A549 (cell line): ENCODE measurements around the gene ENTREP3. TPM values are rescaled to one million over a fixed set of nuclear protein-coding genes. Genes with fewer than 3 reads are reported as not detected.
A peak's percentile ranks its signal among the peaks of the same experiment; 100 is the strongest.

ENCODE experiments used
- ATAC-seq, 2 experiments: fragments of 200-7000 bp in 1 of 2; fragments of >200 bp in 1 of 2; cut with Nextera tagmentation in 1 of 2; cut with Tn5 transposase in 1 of 2; 3 replicates each; pipeline versions ENCODE4 v1.8.0 to v1.9.1; 2018 to 2020; ENCODE audit warnings: mild to moderate bottlenecking in 1 of 2, moderate library complexity in 1 of 2
- CTCF ChIA-PET: fragments of 300-600 bp; sonication (Branson Sonifier 250); formaldehyde crosslinking; extraction: SDS; loops from one replicate; lab custom pipeline; 2021; ENCODE audit warnings: antibody characterized with exemption, inconsistent platforms; lab: Yijun Ruan, JAX
- POLR2A ChIA-PET: fragments of 350-600 bp; formaldehyde crosslinking; extraction: SDS; loops from one replicate; lab custom pipeline; 2021; ENCODE audit warnings: antibody characterized with exemption, inconsistent platforms; lab: Yijun Ruan, JAX
- DNase-seq, 2 experiments: peaks; one replicate each; pipeline versions ENCODE4 v3.0.0 to v3.0.0-alpha.2; 2011 to 2016; ENCODE audit warnings: low read depth in 1 of 2, low spot score in 1 of 2
- FAIRE-seq: peaks from 2 replicates; lab custom pipeline; 2011; peaks lifted over from hg19 to GRCh38; lab: Jason Lieb, UNC
- H3K27ac ChIP-seq, 2 experiments: fragments of >200 bp; sonication (Bioruptor Twin); formaldehyde crosslinking; 3 replicates each; pipeline ENCODE4 v1.5.1; 2016 to 2017
- H3K4me1 ChIP-seq: fragments of >200 bp; sonication (Bioruptor Twin); formaldehyde crosslinking; 3 replicates; pipeline ENCODE4 v1.6.1; 2016
- H3K4me2 ChIP-seq: fragments of >200 bp; sonication (Bioruptor Twin); formaldehyde crosslinking; 3 replicates; pipeline ENCODE4 v1.6.1; 2016
- H3K4me3 ChIP-seq: fragments of >200 bp; sonication (Bioruptor Twin); formaldehyde crosslinking; 3 replicates; pipeline ENCODE4 v1.5.1; 2016
- H3K9me3 ChIP-seq: fragments of >200 bp; sonication (Bioruptor Twin); formaldehyde crosslinking; 3 replicates; pipeline ENCODE4 v1.6.1; 2016
- ATOH8 ChIP-seq: fragments of 250-450 bp; sonication (Bioruptor Pico); IDR thresholded peaks from 2 replicates; pipeline ENCODE4 v1.5.0; 2020; ENCODE audit warnings: low read depth, mild to moderate bottlenecking, moderate library complexity
- BHLHE40 ChIP-seq: IDR thresholded peaks from 2 replicates; pipeline ENCODE4 v1.6.1; 2012; ENCODE audit warnings: low read depth, low read length, inconsistent platforms
- CBX2 ChIP-seq: fragments of 200-600 bp; sonication (generic); IDR thresholded peaks from 2 replicates; pipeline ENCODE4 v1.6.1; 2016; ENCODE audit warnings: low read depth, mild to moderate bottlenecking, borderline replicate concordance
- CEBPB ChIP-seq, 2 experiments: fragments of >200 bp in 1 of 2; sonication (Bioruptor Twin) in 1 of 2; formaldehyde crosslinking in 1 of 2; IDR thresholded peaks; 2 replicates each; pipeline ENCODE4 v1.6.1; 2012 to 2016
- CHD4 ChIP-seq: fragments of 200-600 bp; sonication (generic); IDR thresholded peaks from 2 replicates; pipeline ENCODE4 v1.6.1; 2016; ENCODE audit warnings: antibody characterized with exemption, mild to moderate bottlenecking, borderline replicate concordance
- ELK1 ChIP-seq: fragments of 150-350 bp; IDR thresholded peaks from 2 replicates; pipeline ENCODE4 v1.6.1; 2014; ENCODE audit warnings: low read depth, mild to moderate bottlenecking, low read length
- FOSB ChIP-seq: fragments of 250-450 bp; sonication (Bioruptor Pico); IDR thresholded peaks from 2 replicates; pipeline ENCODE4 v1.5.0; 2020; ENCODE audit warnings: mild to moderate bottlenecking, moderate library complexity
- HOXA7 ChIP-seq: fragments of 250-450 bp; sonication (Bioruptor Pico); IDR thresholded peaks from 2 replicates; pipeline ENCODE4 v1.5.0; 2020; ENCODE audit warnings: mild to moderate bottlenecking, moderate library complexity
- HOXB13 ChIP-seq: fragments of 250-450 bp; sonication (Bioruptor Pico); IDR thresholded peaks from 2 replicates; pipeline ENCODE4 v1.5.0; 2020; ENCODE audit warnings: low read depth, mild to moderate bottlenecking, moderate library complexity
- HOXB5 ChIP-seq: fragments of 250-450 bp; sonication (Bioruptor Pico); IDR thresholded peaks from 2 replicates; pipeline ENCODE4 v1.5.0; 2020; ENCODE audit warnings: mild to moderate bottlenecking, moderate library complexity
- JUN ChIP-seq, 2 experiments: fragments of >200 bp; sonication (Bioruptor Twin); formaldehyde crosslinking; IDR thresholded peaks; 2 replicates in 1 of 2; 3 replicates in 1 of 2; pipeline ENCODE4 v1.6.1; 2016 to 2017
- KDM1A ChIP-seq: fragments of 200-600 bp; sonication (generic); IDR thresholded peaks from 2 replicates; pipeline ENCODE4 v1.6.1; 2016; ENCODE audit warnings: low read depth, mild to moderate bottlenecking
- KDM5A ChIP-seq: fragments of 200-600 bp; sonication (generic); IDR thresholded peaks from 2 replicates; pipeline ENCODE4 v1.6.1; 2016; ENCODE audit warnings: antibody characterized with exemption, mild to moderate bottlenecking
- MAFK ChIP-seq: fragments of 450-650 bp; IDR thresholded peaks from 2 replicates; pipeline ENCODE4 v1.6.1; 2014; ENCODE audit not compliant: partially characterized antibody
- MAX ChIP-seq: IDR thresholded peaks from 2 replicates; pipeline ENCODE4 v1.6.1; 2012
- PBX3 ChIP-seq: IDR thresholded peaks from 2 replicates; pipeline ENCODE4 v1.6.1; 2012
- PHF8 ChIP-seq: fragments of 200-600 bp; sonication (generic); IDR thresholded peaks from 2 replicates; pipeline ENCODE4 v1.6.1; 2016; ENCODE audit warnings: low read depth, mild to moderate bottlenecking, antibody characterized with exemption, moderate library complexity, borderline replicate concordance
- POLR2A ChIP-seq: IDR thresholded peaks from 2 replicates; pipeline ENCODE4 v1.6.1; 2012; ENCODE audit warnings: mild to moderate bottlenecking, low read length
- POLR2AphosphoS2 ChIP-seq: conservative IDR thresholded peaks from 2 replicates; pipeline ENCODE4 v1.6.1; 2012; ENCODE audit warnings: low read length, improper control_type of control experiment, inconsistent platforms
- RAD21 ChIP-seq, 2 experiments: fragments of >200 bp in 1 of 2; sonication (Bioruptor Twin) in 1 of 2; formaldehyde crosslinking in 1 of 2; IDR thresholded peaks in 1 of 2; conservative IDR thresholded peaks in 1 of 2; 2 replicates in 1 of 2; 3 replicates in 1 of 2; pipeline ENCODE4 v1.6.1; 2012 to 2018; ENCODE audit warnings: inconsistent platforms in 1 of 2
- RCOR1 ChIP-seq: fragments of 150-350 bp; IDR thresholded peaks from 2 replicates; pipeline ENCODE4 v1.6.1; 2014; ENCODE audit warnings: antibody characterized with exemption, low read length, low read depth
- RFX5 ChIP-seq: fragments of 450-650 bp; IDR thresholded peaks from 2 replicates; pipeline ENCODE4 v1.7.1; 2014; ENCODE audit warnings: antibody characterized with exemption, mild to moderate bottlenecking, moderate library complexity
- SMC3 ChIP-seq: fragments of >200 bp; sonication (Bioruptor Twin); formaldehyde crosslinking; IDR thresholded peaks from 3 replicates; pipeline ENCODE4 v1.6.1; 2018; ENCODE audit warnings: inconsistent platforms
- TFCP2L1 ChIP-seq: fragments of 250-450 bp; sonication (Bioruptor Pico); IDR thresholded peaks from 2 replicates; pipeline ENCODE4 v1.5.0; 2021; ENCODE audit warnings: mild to moderate bottlenecking
- TP53 ChIP-seq: fragments of 250-450 bp; sonication (Bioruptor Pico); IDR thresholded peaks from 2 replicates; pipeline ENCODE4 v1.5.0; 2021; ENCODE audit warnings: mild to moderate bottlenecking, moderate library complexity
- ZSCAN20 ChIP-seq: fragments of 250-450 bp; sonication (Bioruptor Pico); IDR thresholded peaks from 2 replicates; pipeline ENCODE4 v1.8.0; 2022; ENCODE audit warnings: mild to moderate bottlenecking, moderate library complexity
- WGBS: methylation state at CpG from one replicate; pipeline ENCODE4 v1.1.6; 2017; ENCODE audit errors: missing lambda C conversion rate; 5-methylcytosine and 5-hydroxymethylcytosine counted together
- polyA plus RNA-seq, 4 experiments: library from polyadenylated mRNA; depleted of rRNA in 3 of 4; stranded (reverse); fragments of >200 nt; fragmentation: RNase III in 1 of 4; extraction: RNeasy Plus Mini Kit Qiagen cat#74134 plus additional on column Dnase treatment in 1 of 4; gene quantifications; 2 replicates in 3 of 4; 3 replicates in 1 of 4; pipeline ENCODE4 v1.2.3, GENCODE V29; 2011 to 2017

The ENTREP3 gene
- polyA plus RNA-seq, 2 of the 4 experiments (the other 2 are of a cell fraction) = 8.4 to 29.5 TPM

GRCh38 chr1:155210314-155211104 lies 44.8 kb downstream of the ENTREP3 start:
- Histone ChIP-seq H3K4me2 (peak overlapping the region; percentile 98), H3K4me3 (no peak overlapping the region)

GRCh38 chr1:155209312-155209721 lies 46.0 kb downstream of the ENTREP3 start:
- CTCF ChIA-PET = interaction anchor here (1.0 to 7.6 kb wide), 6 partner anchors 10 to 118 kb away, joined by 3 to 96 read pairs (median 16); no protein-coding TSS in a partner anchor
- Histone ChIP-seq H3K4me2 (peak overlapping the region; percentile 98), H3K4me3 (peak overlapping the region; percentile 90)
- ATAC-seq = no peak
- no peak for FAIRE-seq
- no peak for TF ChIP-seq JUN (IDR thresholded peaks at IDR 0.05)
- 0 out of 2 replicates have a peak, but pooled peaks have one; percentile 35 for TF ChIP-seq TFCP2L1 (CRISPR knock-in tag)
- TF ChIP-seq POLR2A = no peak
- no peak for TF ChIP-seq HOXB13 (CRISPR knock-in tag)
- no peak for TF ChIP-seq POLR2AphosphoS2
- TF ChIP-seq ZSCAN20 (CRISPR knock-in tag) = no peak
- TF ChIP-seq ELK1 = no peak
- no peak for TF ChIP-seq MAFK
- no peak for TF ChIP-seq BHLHE40
- peak; percentile 96 for TF ChIP-seq KDM5A
- TF ChIP-seq SMC3 = no peak
- no peak for TF ChIP-seq HOXA7
- TF ChIP-seq RAD21 (conservative IDR thresholded peaks at IDR 0.05 in 1 of 2, IDR thresholded peaks at IDR 0.05 in 1 of 2) = no peak
- no peak for TF ChIP-seq CHD4
- TF ChIP-seq CBX2 = no peak
- TF ChIP-seq PHF8 = 0 out of 2 replicates have a peak, but pooled peaks have one; percentile 54
- no peak for TF ChIP-seq RFX5
- TF ChIP-seq TP53 (CRISPR knock-in tag) = 0 out of 2 replicates have a peak, but pooled peaks have one; percentile 28
- no peak for TF ChIP-seq FOSB (CRISPR knock-in tag)
- no peak for TF ChIP-seq RCOR1
- TF ChIP-seq ATOH8 (CRISPR knock-in tag) = no peak
- no peak for TF ChIP-seq MAX
- no peak for TF ChIP-seq PBX3
- TF ChIP-seq HOXB5 (CRISPR knock-in tag) = no peak
- no peak for TF ChIP-seq CEBPB (IDR thresholded peaks at IDR 0.05)
- TF ChIP-seq, all 56 proteins: peak for 4
- no peaks in the 10 kb centered on the region for H3K9me3 ChIP-seq
- peaks cover 23% of the 10 kb centered on the region for H3K4me1 ChIP-seq
- DNase-seq = no peak
- peak overlapping the region; percentile 97 to 99 for H3K27ac ChIP-seq
- WGBS = 4% methylated on average over 11 of the region's 13 CpGs
- POLR2A ChIA-PET = interaction anchor here (0.7 to 3.2 kb wide), 5 partner anchors 15 to 101 kb away, joined by 3 to 40 read pairs (median 4); no protein-coding TSS in a partner anchor

More at GRCh38 chr1:155210314-155211104, 44.8 kb downstream of the ENTREP3 start:
- no peak for TF ChIP-seq KDM1A
- no peak for TF ChIP-seq CBX2
- TF ChIP-seq CEBPB (IDR thresholded peaks at IDR 0.05) = no peak
- TF ChIP-seq CHD4 = no peak
- peaks cover 23% of the 10 kb centered on the region for H3K4me1 ChIP-seq
- ATAC-seq (no peak), DNase-seq (no peak), FAIRE-seq (no peak)
- ChIA-PET CTCF (interaction anchor here (1.4 to 7.6 kb wide), 4 partner anchors 15 to 41 kb away, joined by 4 to 96 read pairs (median 45); no protein-coding TSS in a partner anchor), POLR2A (no interaction called here)
- H3K27ac ChIP-seq = no peak overlapping the region
- no peaks in the 10 kb centered on the region for H3K9me3 ChIP-seq
- 84% methylated on average over 4 of the region's 4 CpGs for WGBS
